Dermis microvascular lymphatic vessel endothelial cell (primary cell): Measurements from ENCODE around the gene HGD. TPM values are rescaled to one million over a fixed set of nuclear protein-coding genes. Genes with fewer than 3 reads are reported as not detected.
A peak's percentile ranks its signal among the peaks of the same experiment; 100 is the strongest.
"Not testable (repeated sequence)": the region's sequence is repeated elsewhere in the genome, so short reads cannot be mapped to it uniquely, and the experiment has no call there.

Experiments used
- DNase-seq, 2 donors: peaks; one replicate each; pipeline versions ENCODE4 v3.0.0 to v3.0.0-alpha.2; 2010; ENCODE audit warnings: low read depth in 2 of 2
- total RNA-seq: library from RNA; depleted of rRNA; stranded (reverse); fragments of >200 nt; gene quantifications from 2 replicates; pipeline ENCODE4 v1.2.1, GENCODE V29; 2014

HGD gene
- total RNA-seq, 1 donor from 2014 or later: 0.26 TPM

DNA sequence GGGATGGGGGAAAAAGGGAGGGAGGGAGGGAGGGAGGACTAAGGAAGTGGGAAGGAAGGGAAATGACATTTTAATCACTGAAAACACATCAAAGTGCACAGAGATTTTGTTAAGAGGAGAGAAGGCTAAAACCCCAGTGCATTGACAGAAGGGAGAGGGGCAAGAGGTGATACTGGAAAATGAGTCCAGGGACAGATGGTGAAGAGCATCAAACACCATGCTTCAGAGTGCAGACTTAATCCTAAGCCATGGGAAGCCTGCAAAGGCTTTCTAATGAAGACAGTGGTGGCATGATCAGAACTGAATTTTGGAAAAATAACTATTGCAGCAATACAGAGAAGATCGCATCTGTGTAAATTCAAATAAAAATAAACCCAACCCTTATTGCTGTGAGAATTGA lies 41.8 kb downstream of the HGD start:
- DNase-seq: no peak

DNA sequence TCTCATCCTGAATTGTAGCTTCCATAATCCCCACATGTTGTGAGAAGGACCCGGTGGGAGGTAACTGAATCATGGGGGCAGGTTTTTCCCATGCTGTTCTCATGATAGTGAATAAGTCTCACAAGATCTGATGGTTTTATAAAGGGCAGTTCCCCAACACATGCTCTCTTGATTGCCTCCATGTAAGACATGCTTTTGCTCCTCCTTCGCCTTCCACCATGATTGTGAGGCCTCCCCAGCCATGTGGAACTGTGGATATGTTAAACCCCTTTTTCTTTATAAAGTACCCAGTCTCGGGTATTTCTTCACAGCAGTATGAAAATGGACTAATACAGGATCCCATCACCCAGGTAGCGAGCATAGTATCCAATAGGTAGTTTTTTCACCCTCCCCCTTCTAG lies 43.2 kb downstream of the HGD start:
- DNase-seq: not testable (repeated sequence)

DNA sequence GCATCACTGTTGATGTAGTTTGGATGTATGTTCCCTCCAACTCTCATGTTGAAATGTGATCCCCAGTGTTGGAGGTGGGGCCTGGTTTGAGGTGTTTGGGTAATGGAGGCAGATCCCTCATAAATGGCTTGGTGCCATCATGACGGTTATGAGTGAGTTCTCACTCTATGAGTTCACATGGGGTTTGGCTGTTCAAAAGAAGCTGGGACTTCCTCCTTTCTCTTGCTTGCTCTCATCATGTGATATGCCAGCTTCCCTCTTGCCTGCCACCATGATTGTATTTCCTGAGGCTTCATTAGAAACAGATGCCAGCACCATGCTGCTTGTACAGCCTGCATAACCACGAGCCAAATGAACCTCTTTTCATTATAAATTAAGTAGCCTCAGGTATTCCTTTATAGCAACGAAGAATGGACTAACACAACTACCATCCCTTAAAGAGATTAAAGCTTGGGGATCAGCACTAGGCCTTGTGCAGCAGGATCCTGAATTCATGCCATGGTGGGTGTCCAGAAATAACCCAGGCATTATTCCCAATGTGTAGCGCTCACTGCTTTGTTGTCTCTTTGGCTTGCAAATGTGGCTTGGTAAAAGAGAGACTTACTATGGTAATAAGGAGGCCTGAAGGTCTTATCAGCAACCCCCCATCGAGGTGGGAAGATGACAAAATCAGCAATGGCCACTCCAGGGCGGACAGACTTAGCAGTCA lies 44.0 kb downstream of the HGD start:
- DNase-seq: no peak

DNA sequence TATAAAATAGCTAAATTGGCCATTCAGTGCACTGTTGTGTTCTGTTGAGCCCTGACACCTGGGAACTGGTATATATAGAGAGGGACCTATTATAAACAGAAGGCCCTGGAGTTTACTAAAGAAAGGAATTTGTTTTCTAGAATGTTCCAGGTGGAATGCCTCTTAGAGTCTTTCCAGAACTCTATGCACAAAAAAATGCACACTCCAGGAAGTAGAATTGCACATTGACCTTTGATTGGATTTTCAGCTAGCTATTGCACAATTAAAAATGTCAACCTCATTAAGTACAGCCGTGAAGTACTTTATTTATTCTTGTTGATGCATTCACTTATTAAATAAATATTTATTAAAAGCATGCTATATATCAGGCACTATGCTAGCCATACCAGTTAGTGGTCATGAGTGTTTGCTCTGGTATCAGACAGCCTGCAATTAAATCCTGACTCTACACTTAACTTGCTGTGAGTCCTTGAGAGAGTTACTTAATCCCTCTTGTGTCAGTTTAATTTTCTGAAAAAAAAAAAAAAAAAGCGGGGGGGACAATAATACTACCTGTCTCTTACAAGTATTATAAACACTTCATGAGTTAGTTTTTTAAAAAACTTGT lies 45.1 kb downstream of the HGD start:
- DNase-seq: no peak

DNA sequence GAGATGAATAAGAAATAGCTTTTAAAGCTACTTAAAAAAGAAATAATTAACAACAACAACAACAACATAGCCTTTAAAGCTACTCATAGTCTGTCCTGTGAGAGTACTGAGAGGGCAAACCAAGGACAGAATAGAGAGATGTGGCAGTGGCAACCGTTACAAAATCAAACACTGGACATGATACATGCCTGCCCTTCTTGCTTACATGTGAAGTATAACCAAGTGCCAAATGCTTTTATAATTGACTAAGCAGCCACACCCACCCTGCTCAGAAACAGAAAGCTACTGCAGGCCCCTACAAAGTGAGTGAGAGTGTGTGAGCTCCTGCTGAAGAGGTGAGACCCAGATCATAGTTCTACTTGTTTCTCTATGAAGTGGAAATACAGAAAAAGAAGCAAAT lies 47.5 kb downstream of the HGD start:
- DNase-seq: no peak

DNA sequence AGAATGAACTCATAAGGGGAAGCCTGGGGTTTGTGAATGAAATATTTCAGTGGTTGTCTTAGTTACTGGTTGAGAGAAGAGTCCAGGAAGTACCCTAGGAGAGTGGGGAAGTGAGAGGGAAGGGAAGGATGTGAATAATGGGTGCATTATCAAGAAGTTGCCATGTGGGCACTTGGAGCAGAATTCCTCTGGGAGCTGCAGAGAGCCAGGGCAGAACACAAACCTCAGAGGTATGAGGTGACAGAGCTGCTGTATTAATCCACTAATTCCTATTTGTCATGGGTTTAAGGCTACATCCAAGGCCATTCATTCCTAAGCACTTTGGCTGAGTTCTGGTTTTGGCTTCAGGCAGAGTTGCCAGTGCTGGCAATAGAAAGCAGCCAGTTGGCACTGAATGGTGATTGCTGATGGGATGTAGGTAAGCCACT lies 56.9 kb downstream of the HGD start:
- DNase-seq: no peak

DNA sequence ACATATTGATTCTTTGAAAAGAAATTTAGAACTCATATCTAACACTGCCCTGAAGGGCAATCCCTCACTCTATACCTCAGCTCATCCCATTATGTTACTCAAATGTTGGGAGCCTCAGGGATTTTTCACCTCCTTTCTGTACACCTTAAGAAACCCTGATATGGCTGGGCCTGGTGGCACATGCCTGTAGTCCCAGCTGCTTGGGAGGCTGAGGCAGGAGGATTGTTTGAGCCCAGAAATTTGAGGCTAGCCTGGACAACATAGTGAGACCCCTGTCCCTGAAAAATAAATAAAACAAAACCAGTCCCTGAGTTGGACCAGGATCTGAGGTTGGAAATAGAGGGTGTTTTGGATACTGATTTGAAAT lies 58.3 kb downstream of the HGD start:
- no peak for DNase-seq

DNA sequence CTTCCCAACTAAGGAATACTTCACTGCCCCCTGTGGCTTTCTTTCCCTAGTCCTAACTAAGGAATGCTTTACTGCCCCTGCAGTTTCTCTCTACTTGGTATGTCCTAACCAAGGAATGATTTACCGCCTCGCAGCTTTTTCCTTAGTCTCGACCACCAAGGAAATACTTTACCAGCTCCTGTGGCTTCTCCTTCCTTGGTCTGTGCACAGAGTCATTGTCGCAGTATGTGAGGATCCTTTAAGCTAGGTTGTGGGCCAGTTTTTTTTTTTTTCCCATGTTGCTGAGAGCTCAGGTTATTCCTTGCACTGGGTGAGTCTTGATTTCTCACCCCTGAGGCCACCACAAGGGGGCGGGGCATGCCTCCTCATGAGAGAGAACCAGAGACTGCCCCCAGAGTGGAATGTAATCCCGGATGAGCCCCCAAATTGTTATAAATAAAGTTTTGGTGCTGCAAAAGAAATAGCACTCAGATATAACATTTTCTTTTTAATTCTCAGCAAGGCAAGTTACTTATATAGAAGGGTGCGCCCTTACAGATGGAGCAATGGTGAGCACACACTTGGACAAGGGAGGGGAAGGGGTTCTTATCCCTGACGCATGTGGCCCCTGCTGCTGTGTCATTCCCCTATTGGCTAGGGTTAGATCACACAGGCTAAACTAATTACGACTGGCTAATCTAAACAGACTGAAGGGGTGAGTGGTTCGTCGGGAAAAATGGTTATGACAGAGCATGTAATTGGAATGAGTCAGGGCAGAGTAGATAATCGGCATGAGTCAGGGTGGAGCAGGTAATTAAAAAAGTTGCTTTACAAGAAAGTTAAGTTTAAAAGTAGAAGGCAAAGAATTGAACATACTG lies 58.9 kb downstream of the HGD start:
- DNase-seq: peak in 1 of 2 donors; percentile 9

DNA sequence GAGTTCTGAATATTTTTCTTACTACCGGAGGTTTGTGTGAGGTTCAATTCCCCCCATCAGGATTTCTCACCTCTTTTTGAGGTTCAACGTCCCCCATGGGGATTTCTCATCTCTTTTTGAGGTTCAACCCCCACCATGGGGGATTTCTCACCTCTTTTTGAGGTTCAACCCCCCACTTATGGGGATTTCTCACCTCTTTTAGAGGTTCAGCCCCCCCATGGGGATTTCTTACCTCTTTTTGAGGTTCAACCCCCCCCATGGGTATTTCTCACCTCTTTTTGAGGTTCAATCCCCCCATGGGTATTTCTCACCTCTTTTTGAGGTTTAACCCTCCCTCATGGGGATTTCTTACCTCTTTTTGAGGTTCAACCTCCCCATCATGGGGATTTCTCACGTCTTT lies 59.6 kb downstream of the HGD start:
- no peak for DNase-seq

DNA sequence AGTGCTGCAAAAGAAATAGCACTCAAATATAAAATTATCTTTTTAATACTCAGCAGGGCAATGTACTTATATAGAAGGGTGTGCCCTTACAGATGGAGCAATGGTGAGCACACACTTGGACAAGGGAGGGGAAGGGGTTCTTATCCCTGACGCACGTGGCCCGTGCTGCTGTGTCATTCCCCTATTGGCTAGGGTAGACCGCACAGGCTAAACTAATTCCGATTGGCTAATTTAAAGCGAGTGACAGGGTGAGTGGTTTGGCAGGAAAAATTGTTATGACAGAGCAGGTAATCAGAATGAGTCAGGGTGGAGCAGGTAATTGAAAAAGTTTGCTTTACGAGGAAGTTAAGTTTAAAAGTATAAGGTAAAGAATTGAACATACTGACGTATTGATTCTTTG lies 65.3 kb downstream of the HGD start:
- DNase-seq: not testable (repeated sequence)

DNA sequence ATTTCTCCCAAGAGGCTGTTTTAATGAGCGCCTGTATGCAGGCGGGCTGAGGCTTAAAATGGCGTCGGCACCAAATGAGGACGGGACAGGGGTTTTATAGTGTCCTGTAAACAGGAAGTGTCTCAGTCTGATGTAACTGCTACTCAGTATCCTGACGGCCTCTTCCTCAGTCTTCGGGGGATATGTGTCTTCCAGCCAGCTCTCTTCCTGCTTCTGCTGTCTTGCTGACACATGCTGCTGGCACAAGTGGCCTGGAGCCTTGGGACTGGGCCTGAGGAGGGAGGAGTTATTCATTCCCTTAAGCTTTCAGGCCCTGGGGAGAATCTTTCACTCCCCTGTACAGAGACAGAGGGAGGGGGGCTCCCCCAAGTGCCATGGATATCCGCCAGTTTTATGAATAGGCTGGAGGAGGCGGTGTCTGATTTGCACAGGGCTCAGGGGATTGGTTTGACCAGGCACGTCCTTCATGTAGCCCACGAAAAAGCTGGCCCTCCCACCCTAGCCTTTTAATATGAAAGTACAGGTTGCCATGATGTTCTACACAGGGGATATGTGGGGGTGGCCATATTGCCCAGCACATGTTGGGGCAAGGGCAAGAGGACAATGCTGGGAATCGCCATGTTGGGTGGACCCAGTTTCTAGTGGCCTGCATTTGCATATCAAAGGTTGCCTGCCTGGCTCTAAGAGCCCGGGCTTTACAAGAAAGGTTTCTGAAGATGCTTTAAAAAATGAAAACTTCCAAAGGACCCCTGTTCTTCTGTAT lies 66.0 kb downstream of the HGD start:
- peak in 1 of 2 donors; percentile 81 for DNase-seq

DNA sequence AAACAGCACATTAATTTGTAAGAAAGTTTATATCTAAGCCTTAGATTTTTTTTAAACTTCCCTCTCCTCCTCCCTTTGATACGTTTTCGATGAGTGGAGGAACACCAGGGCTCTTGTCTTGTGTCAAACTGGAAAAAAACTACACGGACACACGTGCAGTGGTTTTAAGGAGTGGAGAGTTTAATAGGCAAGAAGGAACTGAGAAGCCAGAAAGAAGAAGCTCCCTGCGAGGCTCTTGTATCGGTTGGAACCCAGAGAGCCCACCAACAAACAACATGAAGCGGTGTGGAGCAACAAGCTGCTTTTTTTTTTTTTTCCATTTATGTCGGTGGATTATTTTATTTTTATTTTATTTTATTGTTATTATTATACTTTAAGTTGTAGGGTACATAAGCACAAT lies 67.3 kb downstream of the HGD start:
- DNase-seq: no peak

DNA sequence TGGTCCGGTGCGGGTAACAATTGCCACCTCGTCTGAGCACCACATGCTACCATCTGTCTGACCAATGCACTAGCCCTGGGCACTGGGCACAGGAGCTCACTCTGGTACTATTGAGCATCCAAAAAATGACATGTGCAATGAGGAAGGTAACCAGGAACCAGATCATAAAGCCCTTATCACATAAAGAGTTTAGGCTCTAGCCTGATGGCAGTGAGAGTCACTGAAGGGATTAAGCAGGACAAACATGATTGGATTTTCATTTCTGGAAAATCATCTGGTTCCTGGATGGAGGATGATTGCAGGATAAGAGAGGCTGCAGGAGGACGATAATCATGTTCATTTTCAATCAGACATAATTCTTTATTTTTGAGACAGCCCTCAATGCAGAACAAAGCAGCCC lies 73.5 kb downstream of the HGD start:
- no peak for DNase-seq

DNA sequence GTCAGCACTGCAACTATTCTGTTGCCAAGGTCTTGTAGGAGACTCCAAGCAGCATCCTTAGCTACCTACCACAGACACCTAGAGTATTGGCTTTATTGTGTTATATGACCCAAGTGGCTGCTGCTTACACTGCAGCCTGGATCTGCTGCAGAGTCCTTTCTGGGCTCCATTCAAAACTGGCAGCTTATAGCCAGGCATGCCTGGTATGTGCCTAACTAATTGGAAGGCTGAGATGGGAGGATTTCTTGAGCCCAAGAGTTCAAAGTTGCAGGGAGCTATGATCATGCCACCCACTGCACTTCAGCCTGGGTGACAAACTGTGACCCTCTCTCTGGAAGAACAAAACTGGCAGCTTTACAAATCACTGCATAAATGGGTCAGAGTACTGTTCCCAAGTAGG lies 77.3 kb downstream of the HGD start:
- DNase-seq: no peak

DNA sequence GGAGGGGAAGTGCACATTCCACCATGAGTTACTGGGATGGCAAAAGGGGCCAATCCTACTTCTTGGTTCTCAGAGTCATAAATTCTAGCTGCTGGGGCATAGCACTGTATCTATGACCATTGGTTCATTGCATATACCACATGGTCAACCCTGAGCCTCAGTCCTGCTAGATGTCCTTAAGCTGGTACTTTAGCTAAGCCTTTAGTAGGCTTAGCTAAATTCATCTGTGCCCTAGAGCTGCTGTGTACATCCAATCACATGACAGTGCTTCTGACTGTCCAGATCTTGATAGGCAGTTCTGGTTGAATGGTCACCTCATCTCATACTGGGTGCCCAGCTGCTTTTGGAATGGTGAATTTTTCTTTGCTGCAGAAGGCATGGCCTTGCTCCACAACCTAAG lies 77.7 kb downstream of the HGD start:
- DNase-seq: no peak

DNA sequence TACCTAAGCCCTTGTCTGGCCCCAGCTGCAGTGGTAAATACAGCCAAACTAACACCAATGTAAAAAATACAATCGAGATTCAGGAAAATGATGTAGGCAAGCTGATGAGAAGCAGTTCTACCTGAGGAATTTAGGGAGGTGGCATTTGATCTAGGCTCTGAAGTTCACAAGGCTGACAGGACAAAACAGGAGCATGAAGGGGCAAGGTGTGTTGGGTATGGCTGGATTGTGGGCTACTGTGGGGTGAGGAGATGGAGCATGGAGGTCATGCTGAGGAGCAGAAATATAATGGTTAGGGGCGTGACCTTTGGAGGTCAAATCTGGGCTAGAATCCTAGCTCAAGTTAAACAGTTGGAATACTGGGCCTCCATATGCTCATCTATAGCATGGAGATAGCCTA lies 79.4 kb downstream of the HGD start:
- DNase-seq: no peak

DNA sequence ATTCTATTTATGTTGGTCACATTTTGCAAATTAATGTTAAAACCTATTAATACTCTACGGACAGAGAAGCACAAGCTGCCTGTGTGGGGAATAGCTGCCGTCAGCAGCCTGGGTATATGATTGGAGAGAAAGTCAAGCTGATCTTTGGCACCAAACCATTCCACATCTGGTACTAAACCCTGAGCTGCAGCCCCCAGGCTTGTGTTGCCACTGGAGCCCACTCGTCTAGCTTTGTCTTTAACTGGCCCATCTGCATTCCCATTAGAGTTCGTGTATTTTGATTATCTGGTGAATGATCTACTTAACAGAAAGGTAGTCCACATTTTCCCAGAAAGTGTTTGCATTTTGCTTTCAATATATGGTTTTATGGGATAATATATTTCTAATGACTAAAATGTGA lies 80.5 kb downstream of the HGD start:
- DNase-seq: no peak

DNA sequence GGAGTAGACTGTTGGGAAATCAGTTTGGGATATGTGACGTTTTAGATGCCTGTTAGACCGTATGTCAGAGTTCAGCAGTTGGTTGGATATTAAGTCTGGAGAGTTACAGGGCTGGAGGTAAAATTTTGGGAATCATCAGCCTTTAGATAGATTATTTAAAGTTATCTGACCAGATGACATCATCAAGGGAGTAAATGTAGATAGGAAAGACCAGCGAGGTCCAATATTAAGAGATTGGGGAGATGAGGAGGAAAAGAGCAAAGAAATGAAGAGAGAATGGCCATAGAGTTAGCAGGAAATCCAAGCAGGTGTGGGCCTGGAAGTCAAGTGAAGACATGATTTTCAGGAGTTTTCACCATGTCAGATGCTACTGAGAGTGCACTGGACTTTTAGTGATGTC lies 82.8 kb downstream of the HGD start:
- no peak for DNase-seq

DNA sequence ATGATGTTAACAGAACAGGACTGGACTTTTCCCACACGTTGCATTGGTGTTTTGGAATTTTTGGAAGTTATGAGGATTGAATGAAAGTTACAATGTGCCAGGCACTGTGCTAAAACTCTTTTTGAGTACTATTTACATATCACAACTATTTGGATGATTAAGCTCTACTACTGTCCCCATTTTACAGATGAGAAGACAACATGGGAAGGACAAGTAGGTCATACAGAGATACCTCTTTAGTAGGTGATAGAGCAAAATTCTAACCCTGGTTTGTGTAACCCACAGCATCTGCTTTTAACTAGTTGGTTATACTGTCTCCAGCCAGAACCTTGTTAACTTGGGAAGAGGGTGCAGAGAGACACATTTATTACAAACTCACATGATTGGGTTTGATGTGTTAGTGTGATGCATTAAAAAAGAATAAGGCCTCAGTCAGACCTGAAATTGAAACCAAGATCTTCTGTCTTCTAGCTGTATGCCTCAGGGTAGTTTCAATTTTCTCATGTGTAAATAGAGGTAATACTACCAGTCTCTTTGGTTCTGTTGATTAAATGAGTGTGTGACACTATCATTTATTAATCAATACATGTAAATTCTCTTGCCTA lies 84.5 kb downstream of the HGD start:
- no peak for DNase-seq

DNA sequence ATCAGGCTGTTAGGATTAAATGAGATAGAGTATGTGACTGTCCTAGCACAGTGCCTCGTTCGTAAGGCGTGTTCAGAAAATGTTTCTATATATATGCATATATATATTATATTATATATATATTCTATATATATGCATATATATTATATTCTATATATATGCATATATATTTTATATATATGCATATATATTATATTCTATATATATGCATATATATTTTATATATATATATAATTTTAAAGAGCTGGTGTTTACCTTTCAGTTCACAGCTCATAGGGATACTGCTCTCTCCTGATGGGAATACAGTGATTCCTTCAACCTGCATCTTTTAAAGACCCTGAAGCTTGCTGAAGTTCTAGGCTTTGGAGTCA lies 85.2 kb downstream of the HGD start:
- DNase-seq: no peak

DNA sequence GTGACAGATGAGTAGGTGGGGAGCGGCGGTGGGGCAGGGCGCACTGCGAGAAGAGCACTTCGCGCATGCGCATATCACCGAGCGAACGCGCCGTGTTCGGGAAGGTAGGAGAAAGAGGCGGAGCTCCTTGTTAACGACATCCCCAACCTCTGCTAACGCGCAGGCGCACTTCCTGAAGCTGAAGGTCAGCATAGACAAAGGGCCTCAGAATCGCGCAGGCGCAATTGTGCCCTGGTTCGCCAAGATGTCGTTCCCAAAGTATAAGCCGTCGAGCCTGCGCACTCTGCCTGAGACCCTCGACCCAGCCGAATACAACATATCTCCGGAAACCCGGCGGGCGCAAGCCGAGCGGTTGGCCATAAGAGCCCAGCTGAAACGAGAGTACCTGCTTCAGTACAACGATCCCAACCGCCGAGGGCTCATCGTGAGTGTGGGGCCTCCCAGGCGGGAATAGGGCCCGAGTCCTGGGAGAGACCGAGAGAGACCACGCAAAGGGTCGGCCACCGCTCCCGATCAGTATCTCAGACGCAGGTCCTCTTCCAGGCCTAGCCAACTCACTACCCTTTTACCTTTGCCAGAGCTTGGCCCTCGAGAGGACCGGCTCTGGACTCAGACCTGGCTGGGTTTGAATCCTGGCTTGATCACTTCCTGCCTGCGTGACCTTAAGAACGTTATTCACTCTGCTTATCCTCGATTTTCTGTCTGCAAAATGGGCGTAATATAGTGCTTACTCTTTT lies 85.8 kb downstream of the HGD start, which contains the start of gene NDUFB4:
Gene NDUFB4 (plus strand): TSS at position 221 of the 737 bp plus-strand sequence. CDS start 24 bp downstream, at position 245.
- peak; percentile 98 to 99 for DNase-seq
